ENCODE results near the gene GBP6. TPM values are rescaled to one million over a fixed set of nuclear protein-coding genes. Genes with fewer than 3 reads are reported as not detected.

GBP6 gene
- total and polyA plus RNA-seq, 2 donors (not counting 1 experiment from before 2014, with no cell fraction given): 0.12 TPM; not detected in 1

DNA sequence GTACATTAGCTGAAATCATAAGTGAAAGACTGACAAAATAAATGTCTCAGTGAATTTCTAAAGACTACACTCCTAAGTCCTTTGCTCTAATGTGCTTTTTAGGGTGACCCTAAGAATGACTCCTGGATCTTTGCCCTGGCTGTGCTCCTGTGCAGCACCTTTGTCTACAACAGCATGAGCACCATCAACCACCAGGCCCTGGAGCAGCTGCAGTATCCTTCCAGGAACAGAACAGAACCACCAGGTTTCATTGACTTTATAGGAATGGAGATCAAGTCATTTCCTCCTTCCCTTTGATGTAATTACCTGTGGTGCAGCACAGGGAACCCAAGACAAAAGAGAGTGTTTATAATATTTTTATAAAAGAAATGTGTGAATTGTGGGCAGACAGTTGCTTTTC, 14.1 kb downstream of the GBP6 start:
- Histone ChIP-seq H3K4me3 (ENCODE audit: control extremely low read depth in 1 of 5, extremely low read depth in 1 of 5, insufficient read depth in 1 of 5, low read depth in 2 of 5, low read length in 4 of 5) (no peak overlapping the region), H3K27ac (ENCODE audit: low read length in 2 of 2) (no peak overlapping the region), H3K79me2 (ENCODE audit: control insufficient read depth, insufficient read depth, low read length) (no peaks in the 10 kb centered on the region), H3K27me3 (replicated peaks in 1 of 4; ENCODE audit: control extremely low read depth in 1 of 4, control insufficient read depth in 3 of 4, insufficient read depth in 4 of 4, low read length in 3 of 4) (no peaks in the 10 kb centered on the region), H3K4me2 (replicated peaks; ENCODE audit: low read depth, low read length, poor library complexity, severe bottlenecking) (no peak overlapping the region), H3K9me3 (ENCODE audit: control extremely low read depth in 1 of 3, control insufficient read depth in 2 of 3, insufficient read depth in 1 of 3, low read length in 2 of 3) (peaks cover 0 to 1% (median 0%) of the 10 kb centered on the region in 3 donors), H3K4me1 (ENCODE audit: control insufficient read depth in 2 of 2, insufficient read depth in 2 of 2, low read length in 2 of 2) (no peaks in the 10 kb centered on the region), H4K20me1 (ENCODE audit: control insufficient read depth, insufficient read depth, low read length, poor library complexity, severe bottlenecking) (no peaks in the 10 kb centered on the region), H3K9ac (ENCODE audit: low read length) (no peak overlapping the region), H3K36me3 (replicated peaks in 1 of 2; ENCODE audit: control extremely low read depth in 1 of 2, control insufficient read depth in 1 of 2, extremely low read depth in 1 of 2, insufficient read depth in 2 of 2, low read length in 1 of 2) (no peaks in the 10 kb centered on the region), H2AFZ (ENCODE audit: insufficient read depth, low read depth, low read length, poor library complexity, severe bottlenecking) (no peak overlapping the region)
- H3K27ac Mint-ChIP-seq: no peak overlapping the region
- peaks cover 7% of the 10 kb centered on the region for H3K27me3 Mint-ChIP-seq
- intact Hi-C loops (cut with micrococcal nuclease): no loop called here
- no peaks in the 10 kb centered on the region for H3K4me1 Mint-ChIP-seq
- ChIA-PET CTCF (interaction anchor here (1.2 kb wide), 1 partner anchor 104 kb away, joined by 3 read pairs; no protein-coding TSS in a partner anchor), POLR2A (no interaction called here)
- DNase-seq (no peak), ATAC-seq (ENCODE audit: low read depth) (no peak)
- no peak overlapping the region for H3K4me3 Mint-ChIP-seq
- no peaks in the 10 kb centered on the region for H3K9me3 Mint-ChIP-seq (ENCODE audit: insufficient read depth)
- TF ChIP-seq CTCF (IDR thresholded peaks at IDR 0.05) (no peak), EZH2 (IDR thresholded peaks at IDR 0.05; ENCODE audit: borderline replicate concordance, insufficient read depth, low read depth, low read length, poor library complexity, severe bottlenecking) (no peak)

DNA sequence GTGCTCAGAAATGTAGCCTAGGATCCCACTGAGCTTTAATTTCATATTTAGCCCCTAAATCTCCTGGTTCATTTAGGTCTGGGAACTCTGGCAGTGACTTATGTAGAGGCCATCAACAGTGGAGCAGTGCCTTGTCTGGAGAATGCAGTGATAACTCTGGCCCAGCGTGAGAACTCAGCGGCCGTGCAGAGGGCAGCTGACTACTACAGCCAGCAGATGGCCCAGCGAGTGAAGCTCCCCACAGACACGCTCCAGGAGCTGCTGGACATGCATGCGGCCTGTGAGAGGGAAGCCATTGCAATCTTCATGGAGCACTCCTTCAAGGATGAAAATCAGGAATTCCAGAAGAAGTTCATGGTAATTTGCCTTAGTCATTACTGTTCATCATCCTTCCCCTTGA, 17.8 kb downstream of the GBP6 start:
- Mint-ChIP-seq H3K27ac (no peak overlapping the region), H3K4me3 (no peak overlapping the region), H3K27me3 (peaks cover 6% of the 10 kb centered on the region), H3K9me3 (ENCODE audit: insufficient read depth) (no peaks in the 10 kb centered on the region), H3K4me1 (no peaks in the 10 kb centered on the region)
- no peak overlapping the region for H3K4me2 ChIP-seq (replicated peaks; ENCODE audit: low read depth, low read length, poor library complexity, severe bottlenecking)
- H3K79me2 ChIP-seq (ENCODE audit: control insufficient read depth, insufficient read depth, low read length): no peaks in the 10 kb centered on the region
- no peaks in the 10 kb centered on the region for H3K9me3 ChIP-seq (ENCODE audit: control extremely low read depth in 1 of 3, control insufficient read depth in 2 of 3, insufficient read depth in 1 of 3, low read length in 2 of 3)
- no peak for DNase-seq
- H3K4me1 ChIP-seq (ENCODE audit: control insufficient read depth in 2 of 2, insufficient read depth in 2 of 2, low read length in 2 of 2): no peaks in the 10 kb centered on the region
- no peaks in the 10 kb centered on the region for H3K27me3 ChIP-seq (replicated peaks in 1 of 4; ENCODE audit: control extremely low read depth in 1 of 4, control insufficient read depth in 3 of 4, insufficient read depth in 4 of 4, low read length in 3 of 4)
- ChIA-PET POLR2A (no interaction called here), CTCF (no interaction called here)
- H3K27ac ChIP-seq (ENCODE audit: low read length in 2 of 2): no peak overlapping the region
- no peak overlapping the region for H3K4me3 ChIP-seq (ENCODE audit: control extremely low read depth in 1 of 5, extremely low read depth in 1 of 5, insufficient read depth in 1 of 5, low read depth in 2 of 5, low read length in 4 of 5)
- TF ChIP-seq CTCF (IDR thresholded peaks at IDR 0.05) (no peak), EZH2 (IDR thresholded peaks at IDR 0.05; ENCODE audit: borderline replicate concordance, insufficient read depth, low read depth, low read length, poor library complexity, severe bottlenecking) (no peak)
- no peaks in the 10 kb centered on the region for H3K36me3 ChIP-seq (replicated peaks in 1 of 2; ENCODE audit: control extremely low read depth in 1 of 2, control insufficient read depth in 1 of 2, extremely low read depth in 1 of 2, insufficient read depth in 2 of 2, low read length in 1 of 2)
- intact Hi-C loops (cut with micrococcal nuclease): no loop called here
- ATAC-seq (ENCODE audit: low read depth): no peak
- no peaks in the 10 kb centered on the region for H4K20me1 ChIP-seq (ENCODE audit: control insufficient read depth, insufficient read depth, low read length, poor library complexity, severe bottlenecking)
- WGBS (ENCODE audit: insufficient coverage): 96% methylated on average over 5 of the region's 6 CpGs
- no peak overlapping the region for H2AFZ ChIP-seq (ENCODE audit: insufficient read depth, low read depth, low read length, poor library complexity, severe bottlenecking)
- H3K9ac ChIP-seq (ENCODE audit: low read length): no peak overlapping the region

Measured in B cell (primary cell).